Measurements from ENCODE around the gene ETDC. TPM values are rescaled to one million over a fixed set of nuclear protein-coding genes. Genes with fewer than 3 reads are reported as not detected.

ETDC gene
- not detected in 5 replicates for total RNA-seq (2022; extraction: Qiagen RNA extraction)

DNA sequence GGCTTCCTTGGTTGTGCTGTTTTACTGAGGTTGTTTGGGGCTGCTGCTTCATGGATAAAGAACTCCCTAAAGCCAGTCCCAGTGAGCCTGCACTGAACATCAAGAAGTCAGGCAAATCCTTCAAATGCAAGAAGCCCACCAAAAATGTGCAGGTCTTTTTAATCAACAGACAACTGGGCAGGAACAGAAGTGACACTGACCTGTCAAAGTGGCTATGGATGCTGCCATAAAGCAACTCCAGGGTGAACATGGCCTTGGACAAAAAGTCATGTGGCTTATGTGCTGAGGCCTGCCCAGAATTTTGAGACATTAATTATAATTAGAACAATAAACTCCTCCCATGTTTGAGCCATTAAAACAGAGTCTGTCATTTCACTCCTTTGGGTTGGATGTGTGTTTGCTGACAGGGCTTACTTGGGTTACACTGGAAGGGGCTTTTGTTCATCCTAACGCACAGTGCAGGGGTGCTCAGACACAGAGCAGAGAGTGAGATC, at the start of gene ETDC:
ETDC (plus strand) TSS at position 51 of the 494 bp plus-strand sequence; CDS start at position 51, 0 bp downstream.

Other genes with a start within 250 kb of the ETDC start
- 0.05 to 0.11 TPM (median 0.08 TPM) in 4 of 5 replicates, not detected in the other for gene SMIM10L2B, start 210.8 kb upstream of the ETDC start, total RNA-seq (2022; extraction: Qiagen RNA extraction)
- not detected in 5 replicates for gene ETDB, start 189.0 kb upstream of the ETDC start, total RNA-seq (2022; extraction: Qiagen RNA extraction)
- gene CT55, start 138.1 kb upstream of the ETDC start, total RNA-seq (2022; extraction: Qiagen RNA extraction), result not detected in 5 replicates
- not detected in 5 replicates for gene ETDA, start 57.4 kb upstream of the ETDC start, total RNA-seq (2022; extraction: Qiagen RNA extraction)
- gene ZNF75D, start 34.6 kb downstream of the ETDC start, total RNA-seq (2022; extraction: Qiagen RNA extraction), result 2.3 to 3.4 TPM (median 2.7 TPM) in 5 replicates
- 2.9 to 4.3 TPM (median 4.1 TPM) in 5 replicates for gene ZNF449, start 35.3 kb downstream of the ETDC start, total RNA-seq (2022; extraction: Qiagen RNA extraction)
- 0.08 to 0.23 TPM (median 0.16 TPM) in 5 replicates for gene SMIM10L2A, start 112.5 kb downstream of the ETDC start, total RNA-seq (2022; extraction: Qiagen RNA extraction)
- 0.03 to 0.30 TPM (median 0.13 TPM) in 5 replicates for gene INTS6L, start 211.2 kb downstream of the ETDC start, total RNA-seq (2022; extraction: Qiagen RNA extraction)